HFFc6 (cell line): ENCODE measurements around the gene POLR1G. TPM values are rescaled to one million over a fixed set of nuclear protein-coding genes. Genes with fewer than 3 reads are reported as not detected.

ENCODE experiments used
- DNase-seq: peaks from one replicate; pipeline ENCODE4 v3.0.0-alpha.2; 2018
- H3K27ac Mint-ChIP-seq: 2 replicates; pipeline ENCODE4 v1.8.0; 2020; ENCODE audit warnings: mild to moderate bottlenecking, mixed read lengths
- H3K27me3 Mint-ChIP-seq: 2 replicates; pipeline ENCODE4 v1.8.0; 2021; ENCODE audit warnings: mild to moderate bottlenecking, moderate library complexity, mixed read lengths; ENCODE audit not compliant: insufficient read depth
- H3K36me3 Mint-ChIP-seq: 2 replicates; pipeline ENCODE4 v1.8.0; 2021; ENCODE audit warnings: low read depth, mixed read lengths
- H3K4me1 Mint-ChIP-seq: 2 replicates; pipeline ENCODE4 v1.8.0; 2020; ENCODE audit warnings: low read depth, mixed read lengths
- H3K4me3 Mint-ChIP-seq: 2 replicates; pipeline ENCODE4 v1.8.0; 2020; ENCODE audit warnings: mild to moderate bottlenecking, moderate library complexity, mixed read lengths
- H3K9me3 Mint-ChIP-seq: 2 replicates; pipeline ENCODE4 v1.8.0; 2020; ENCODE audit warnings: mild to moderate bottlenecking, mixed read lengths
- CTCF ChIP-seq: fragments of 200-600 bp; sonication (generic); IDR thresholded peaks from 2 replicates; pipeline ENCODE4 v1.5.0; 2021; ENCODE audit warnings: antibody characterized with exemption, mild to moderate bottlenecking
- long read RNA-seq: library from polyadenylated mRNA; unstranded; transcript quantifications from one replicate; pipeline ENCODE4 v2.0.0, GENCODE V29; 2019
- total RNA-seq, 6 experiments: library from RNA; stranded (reverse); fragmentation: NEBNext Ultra II Directional; extraction: Animal tissue kit (Norgen Biotek cat#: 25700); gene quantifications; 2 replicates in 1 of 6; 3 replicates in 5 of 6; pipeline ENCODE4 v1.2.3, GENCODE V29; 2021

The POLR1G gene
- 10 to 100 TPM; 13.7 to 25.8 (median 15.1) TPM for total RNA-seq
- long read RNA-seq, transcript CD3EAP-201 (3 exons, 3,286 nt), result major isoform, 20 of 34 reads
- long read RNA-seq, transcript CD3EAP-202 (3 exons, 1,830 nt), result minor isoform, 5 of 34 reads
- long read RNA-seq, partial matches to known transcripts, result 0 of 34 reads
- long read RNA-seq, other reads (novel, unspliced or antisense), result 9 of 34 reads

- H3K36me3 Mint-ChIP-seq, result peaks cover 28% of the 10 kb centered on the region
- H3K4me3 Mint-ChIP-seq, result peak within 1 kb of the TSS; percentile 97
- H3K9me3 Mint-ChIP-seq, result no peaks in the 10 kb centered on the region
- DNase-seq, result peak; percentile 62
- H3K4me1 Mint-ChIP-seq, result peaks cover 65% of the 10 kb centered on the region
- H3K27me3 Mint-ChIP-seq, result peaks cover 17% of the 10 kb centered on the region
- TF ChIP-seq CTCF, result peak; percentile 49
- H3K27ac Mint-ChIP-seq, result peak within 1 kb of the TSS; percentile 97
Measured at GRCh38 chr19:45406226-45407090, at the start of gene POLR1G. Gene POLR1G, plus strand, starts transcription at chr19:45406644. Its CDS starts 53 bp downstream, at chr19:45406697.

GRCh38 chr19:45356760-45357444 lies 49.5 kb upstream of the POLR1G start:
- DNase-seq, result no peak
- Mint-ChIP-seq H3K4me3 (no peak overlapping the region), H3K4me1 (no peaks in the 10 kb centered on the region), H3K27me3 (no peaks in the 10 kb centered on the region; the same call in 1 of the 2 replicates), H3K9me3 (no peaks in the 10 kb centered on the region), H3K27ac (no peak overlapping the region), H3K36me3 (peaks cover 54% of the 10 kb centered on the region)
- no peak for TF ChIP-seq CTCF

GRCh38 chr19:45357445-45357783 lies 49.0 kb upstream of the POLR1G start:
- H3K36me3 Mint-ChIP-seq, result peaks cover 58% of the 10 kb centered on the region
- no peak for DNase-seq

GRCh38 chr19:45358213-45358792 lies 48.1 kb upstream of the POLR1G start:
- Mint-ChIP-seq H3K27ac (no peak overlapping the region), H3K36me3 (peaks cover 56% of the 10 kb centered on the region), H3K4me3 (no peak overlapping the region), H3K27me3 (no peaks in the 10 kb centered on the region; the same call in 1 of the 2 replicates), H3K9me3 (no peaks in the 10 kb centered on the region), H3K4me1 (no peaks in the 10 kb centered on the region)
- DNase-seq, result no peak
- no peak for TF ChIP-seq CTCF

More at GRCh38 chr19:45357445-45357783, 49.0 kb upstream of the POLR1G start:
- Mint-ChIP-seq H3K27me3 (no peaks in the 10 kb centered on the region; the same call in 1 of the 2 replicates), H3K27ac (no peak overlapping the region), H3K4me1 (no peaks in the 10 kb centered on the region), H3K4me3 (no peak overlapping the region), H3K9me3 (no peaks in the 10 kb centered on the region)
- TF ChIP-seq CTCF, result no peak

GRCh38 chr19:45361608-45362007 lies 44.8 kb upstream of the POLR1G start:
- Mint-ChIP-seq H3K9me3 (no peaks in the 10 kb centered on the region), H3K4me3 (no peak overlapping the region), H3K27ac (no peak overlapping the region), H3K4me1 (no peaks in the 10 kb centered on the region), H3K27me3 (no peaks in the 10 kb centered on the region; the same call in 1 of the 2 replicates), H3K36me3 (peaks cover 34% of the 10 kb centered on the region)
- TF ChIP-seq CTCF, result no peak
- DNase-seq, result no peak
